ENCODE measurements around the gene CIC.

CIC gene

DNA sequence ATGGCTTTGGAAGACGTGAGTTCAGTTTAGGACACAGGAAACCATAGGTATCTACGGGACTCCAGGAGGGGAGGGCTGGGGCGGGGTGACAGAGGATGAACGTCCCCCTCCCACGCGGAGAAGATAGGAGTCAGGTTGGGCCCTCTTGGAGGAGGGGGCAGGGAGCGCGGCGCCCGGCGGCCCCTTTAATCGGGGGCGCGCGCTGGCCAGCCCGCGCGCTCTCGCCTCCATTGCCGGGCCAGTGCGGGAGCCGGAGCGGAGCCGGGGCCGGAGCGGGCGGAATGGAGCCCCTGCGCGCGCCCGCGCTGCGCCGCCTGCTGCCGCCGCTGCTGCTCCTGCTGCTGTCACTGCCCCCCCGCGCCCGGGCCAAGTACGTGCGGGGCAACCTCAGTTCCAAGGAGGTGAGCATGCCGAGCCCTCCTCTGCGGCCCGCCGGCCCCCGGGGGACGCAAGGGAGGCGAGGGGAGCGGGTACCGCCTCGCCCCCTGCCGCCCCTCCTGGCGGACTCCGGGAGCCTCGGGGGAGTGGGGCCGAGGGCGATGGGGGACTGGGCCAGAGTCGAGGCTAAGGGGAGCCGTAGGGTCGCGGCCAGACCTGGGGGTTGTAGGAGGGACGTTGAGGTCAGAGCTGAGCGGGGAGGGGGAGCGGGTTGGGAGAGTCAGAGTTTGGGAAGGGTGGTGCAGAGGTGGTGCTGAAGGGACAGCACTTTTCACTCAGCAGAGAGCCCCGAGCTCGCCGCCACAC, 44.2 kb downstream of the CIC start, which contains the start of gene TMEM145:
Gene TMEM145, plus strand, starts transcription at position 214 of the 744 bp plus-strand sequence. Its CDS starts 68 bp downstream, at position 282.
- WGBS, 2 experiments, result 1 to 2% methylated on average over 67 of the region's 67 CpGs
- no peaks in the 10 kb centered on the region for H3K36me3 ChIP-seq (ENCODE audit: control insufficient read depth, insufficient read depth, low read length)
- H3K27ac ChIP-seq (ENCODE audit: insufficient read depth, low read depth, low read length, poor library complexity, severe bottlenecking), result no peak within 1 kb of the TSS
- H3K4me3 ChIP-seq (ENCODE audit: insufficient read depth, low read depth, low read length), result peak within 1 kb of the TSS; percentile 49
- no peaks in the 10 kb centered on the region for H3K4me1 ChIP-seq (ENCODE audit: control insufficient read depth, insufficient read depth, low read length)
- H3K27me3 ChIP-seq (ENCODE audit: control insufficient read depth, insufficient read depth, low read length, poor library complexity, severe bottlenecking), result peaks cover 37% of the 10 kb centered on the region
- H3K9me3 ChIP-seq (ENCODE audit: control insufficient read depth, low read length), result no peaks in the 10 kb centered on the region

DNA sequence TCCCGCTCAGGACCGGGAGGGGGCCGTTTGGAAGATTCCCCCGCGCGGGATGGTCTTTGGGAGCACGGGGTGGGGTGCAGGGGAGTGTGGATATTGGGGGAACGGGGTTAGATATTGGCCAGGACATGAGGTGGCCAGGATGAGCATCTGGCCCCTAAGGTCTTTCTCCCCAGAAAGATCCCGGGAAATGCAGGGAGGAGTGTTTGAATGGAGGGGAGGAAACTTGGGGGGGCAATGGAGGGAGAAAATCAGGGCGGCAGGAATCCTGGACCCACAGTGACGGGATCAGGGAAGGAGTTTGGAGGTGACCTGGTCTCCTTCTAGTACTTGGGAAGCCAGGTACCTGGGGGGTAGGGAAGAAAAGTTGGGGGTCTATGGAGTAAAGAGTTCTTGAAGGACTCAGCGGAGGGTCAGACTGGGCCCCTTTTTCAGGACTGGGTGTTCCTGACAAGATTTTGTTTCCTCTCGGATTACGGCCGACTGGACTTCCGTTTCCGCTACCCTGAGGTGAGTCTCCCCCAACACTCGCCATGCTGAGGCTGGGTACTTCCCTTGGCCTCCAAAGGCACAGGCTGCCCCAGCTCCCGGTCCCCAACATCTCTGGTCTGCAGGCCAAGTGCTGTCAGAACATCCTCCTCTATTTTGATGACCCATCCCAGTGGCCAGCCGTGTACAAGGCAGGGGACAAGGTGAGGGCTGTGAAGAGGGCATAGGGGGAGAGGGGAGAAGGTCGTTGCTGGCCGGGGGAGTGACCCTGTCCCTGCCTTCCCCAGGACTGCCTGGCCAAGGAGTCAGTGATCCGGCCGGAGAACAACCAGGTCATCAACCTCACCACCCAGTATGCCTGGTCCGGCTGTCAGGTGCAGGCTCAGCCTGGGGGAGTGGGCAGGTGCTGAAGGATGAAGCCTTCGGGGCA, 45.0 kb downstream of the CIC start:
- WGBS, 2 experiments, result 45 to 46% methylated on average over 26 of the region's 26 CpGs
- H3K27ac ChIP-seq (ENCODE audit: insufficient read depth, low read depth, low read length, poor library complexity, severe bottlenecking), result no peak overlapping the region
- no peaks in the 10 kb centered on the region for H3K4me1 ChIP-seq (ENCODE audit: control insufficient read depth, insufficient read depth, low read length)
- H3K9me3 ChIP-seq (ENCODE audit: control insufficient read depth, low read length), result no peaks in the 10 kb centered on the region
- H3K36me3 ChIP-seq (ENCODE audit: control insufficient read depth, insufficient read depth, low read length), result no peaks in the 10 kb centered on the region
- H3K27me3 ChIP-seq (ENCODE audit: control insufficient read depth, insufficient read depth, low read length, poor library complexity, severe bottlenecking), result peaks cover 37% of the 10 kb centered on the region
- peak overlapping the region; percentile 49 for H3K4me3 ChIP-seq (ENCODE audit: insufficient read depth, low read depth, low read length)

DNA sequence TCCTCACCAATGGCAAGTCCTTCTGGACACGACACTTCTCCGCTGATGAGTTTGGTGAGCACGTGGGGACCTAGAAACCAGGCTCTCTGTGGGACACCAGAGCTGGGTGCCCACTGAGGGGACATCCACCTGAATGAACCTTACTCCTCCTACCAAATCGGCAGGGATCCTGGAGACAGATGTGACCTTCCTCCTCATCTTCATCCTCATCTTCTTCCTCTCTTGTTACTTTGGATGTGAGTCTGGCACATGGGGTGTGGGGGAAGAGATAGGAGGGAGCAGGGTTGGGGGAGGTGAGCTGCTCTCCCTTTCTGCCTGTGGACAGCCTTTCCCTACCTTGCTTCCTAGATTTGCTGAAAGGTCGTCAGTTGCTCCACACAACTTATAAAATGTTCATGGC, 46.0 kb downstream of the CIC start:
- Histone ChIP-seq H3K4me1 (ENCODE audit: control insufficient read depth, insufficient read depth, low read length) (no peaks in the 10 kb centered on the region), H3K4me3 (ENCODE audit: insufficient read depth, low read depth, low read length) (no peak overlapping the region), H3K27ac (ENCODE audit: insufficient read depth, low read depth, low read length, poor library complexity, severe bottlenecking) (no peak overlapping the region), H3K36me3 (ENCODE audit: control insufficient read depth, insufficient read depth, low read length) (no peaks in the 10 kb centered on the region), H3K9me3 (ENCODE audit: control insufficient read depth, low read length) (no peaks in the 10 kb centered on the region), H3K27me3 (ENCODE audit: control insufficient read depth, insufficient read depth, low read length, poor library complexity, severe bottlenecking) (peaks cover 37% of the 10 kb centered on the region)
- WGBS, 2 experiments, result 82% methylated on average over 5 of the region's 5 CpGs

DNA sequence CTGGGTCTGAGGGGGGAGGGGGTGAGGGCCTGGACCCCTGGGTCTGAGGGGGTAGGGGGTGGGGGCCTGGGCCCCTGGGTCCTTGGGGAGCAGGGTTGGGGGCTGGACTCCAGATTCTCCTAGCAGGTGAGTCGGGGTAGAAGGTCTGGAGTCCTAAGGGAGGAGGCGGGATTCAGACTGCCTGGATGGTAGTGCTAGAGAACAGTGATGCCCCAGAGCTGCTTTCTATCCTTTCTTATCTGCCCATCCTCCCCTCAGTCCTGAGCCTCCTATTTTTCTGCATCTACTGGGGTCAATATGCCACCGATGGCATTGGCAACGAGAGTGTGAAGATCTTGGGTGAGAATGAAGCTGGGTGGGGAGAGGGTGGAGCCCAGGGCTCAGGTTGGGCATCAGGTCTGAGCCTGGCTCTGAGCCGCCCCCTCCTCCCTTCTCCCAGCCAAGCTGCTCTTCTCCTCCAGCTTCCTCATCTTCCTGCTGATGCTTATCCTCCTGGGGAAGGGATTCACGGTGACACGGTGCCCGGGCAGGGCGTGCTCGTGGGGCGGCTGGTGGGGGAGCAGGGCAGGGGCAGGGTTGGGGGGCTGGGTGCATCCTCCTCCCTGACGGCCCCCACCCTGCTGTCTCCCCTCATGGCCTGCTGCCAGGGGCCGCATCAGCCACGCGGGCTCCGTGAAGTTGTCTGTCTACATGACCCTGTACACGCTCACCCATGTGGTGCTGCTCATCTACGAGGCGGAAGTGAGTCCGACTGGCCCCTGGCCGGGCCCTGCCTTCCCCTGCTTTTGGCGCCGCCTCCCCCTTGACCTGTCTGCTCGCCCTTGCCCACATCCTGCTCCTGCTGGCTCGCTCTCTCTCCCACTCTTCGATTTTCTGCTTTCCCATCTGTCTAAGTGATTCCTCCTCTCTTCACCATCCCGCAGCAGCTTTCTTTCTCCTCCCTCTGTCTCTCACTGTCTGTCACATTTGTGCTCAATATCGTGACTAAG, 47.5 kb downstream of the CIC start:
- H3K36me3 ChIP-seq (ENCODE audit: control insufficient read depth, insufficient read depth, low read length), result no peaks in the 10 kb centered on the region
- no peaks in the 10 kb centered on the region for H3K9me3 ChIP-seq (ENCODE audit: control insufficient read depth, low read length)
- H3K4me3 ChIP-seq (ENCODE audit: insufficient read depth, low read depth, low read length), result no peak overlapping the region
- no peaks in the 10 kb centered on the region for H3K4me1 ChIP-seq (ENCODE audit: control insufficient read depth, insufficient read depth, low read length)
- 82 to 86% methylated on average over 28 of the region's 28 CpGs for WGBS, 2 experiments
- H3K27ac ChIP-seq (ENCODE audit: insufficient read depth, low read depth, low read length, poor library complexity, severe bottlenecking), result no peak overlapping the region
- peaks cover 50% of the 10 kb centered on the region for H3K27me3 ChIP-seq (ENCODE audit: control insufficient read depth, insufficient read depth, low read length, poor library complexity, severe bottlenecking)

DNA sequence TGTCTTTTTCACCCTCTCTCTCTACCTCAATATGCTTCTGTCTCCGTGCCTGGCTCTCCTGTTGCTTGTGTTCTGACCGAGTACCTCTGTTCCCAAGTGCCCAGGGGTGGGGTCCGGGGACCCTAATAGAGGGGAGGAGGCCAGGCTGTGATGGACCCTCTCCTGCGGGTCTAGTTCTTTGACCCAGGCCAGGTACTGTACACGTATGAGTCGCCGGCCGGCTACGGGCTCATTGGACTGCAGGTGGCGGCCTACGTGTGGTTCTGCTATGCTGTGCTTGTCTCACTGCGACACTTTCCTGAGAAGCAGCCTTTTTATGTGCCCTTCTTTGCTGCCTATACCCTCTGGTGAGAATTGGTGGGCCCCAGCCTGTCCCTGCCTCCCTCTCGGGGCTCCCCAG, 48.5 kb downstream of the CIC start:
- no peak overlapping the region for H3K27ac ChIP-seq (ENCODE audit: insufficient read depth, low read depth, low read length, poor library complexity, severe bottlenecking)
- no peak overlapping the region for H3K4me3 ChIP-seq (ENCODE audit: insufficient read depth, low read depth, low read length)
- WGBS, 2 experiments, result 84 to 85% methylated on average over 13 of the region's 13 CpGs
- no peaks in the 10 kb centered on the region for H3K9me3 ChIP-seq (ENCODE audit: control insufficient read depth, low read length)
- no peaks in the 10 kb centered on the region for H3K36me3 ChIP-seq (ENCODE audit: control insufficient read depth, insufficient read depth, low read length)
- no peaks in the 10 kb centered on the region for H3K4me1 ChIP-seq (ENCODE audit: control insufficient read depth, insufficient read depth, low read length)
- peaks cover 59% of the 10 kb centered on the region for H3K27me3 ChIP-seq (ENCODE audit: control insufficient read depth, insufficient read depth, low read length, poor library complexity, severe bottlenecking)

DNA sequence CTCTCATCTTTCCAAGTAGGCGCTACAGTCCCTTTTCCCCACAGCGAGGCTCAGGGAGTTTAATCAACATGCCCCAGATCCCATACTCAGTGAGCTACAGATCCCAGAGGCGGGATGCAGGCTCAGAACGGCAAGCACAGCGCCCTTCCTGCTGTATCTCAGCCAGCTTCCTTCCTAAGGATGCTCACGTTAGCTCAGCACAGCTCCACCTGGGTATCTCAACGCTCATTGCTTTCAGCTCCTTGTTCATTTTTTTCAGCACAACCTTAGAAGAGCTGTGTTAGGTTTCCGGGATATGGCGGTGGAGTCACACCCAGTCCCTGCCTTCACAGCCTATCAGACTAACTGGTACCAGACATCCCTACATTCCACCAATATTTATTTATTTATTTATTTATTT, 53.3 kb downstream of the CIC start:
- 83 to 87% methylated on average over 9 of the region's 9 CpGs for WGBS, 2 experiments

DNA sequence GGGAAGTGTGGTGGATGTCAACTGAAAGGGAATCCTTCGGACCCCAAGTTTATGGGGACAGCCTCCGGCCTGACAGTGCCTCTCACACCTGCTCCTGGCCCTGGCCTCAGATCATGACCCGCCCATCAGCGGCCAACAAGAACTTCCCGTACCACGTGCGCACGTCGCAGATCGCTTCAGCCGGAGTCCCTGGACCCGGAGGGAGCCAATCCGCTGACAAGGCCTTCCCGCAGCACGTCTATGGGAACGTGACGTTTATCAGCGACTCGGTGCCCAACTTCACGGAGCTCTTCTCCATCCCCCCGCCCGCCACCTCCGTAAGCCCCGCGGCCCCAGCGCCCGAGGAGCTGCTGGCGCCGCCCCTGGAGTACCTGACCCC, 54.4 kb downstream of the CIC start:
- no peaks in the 10 kb centered on the region for H3K36me3 ChIP-seq (ENCODE audit: control insufficient read depth, insufficient read depth, low read length)
- H3K4me1 ChIP-seq (ENCODE audit: control insufficient read depth, insufficient read depth, low read length), result peaks cover 5% of the 10 kb centered on the region
- no peak overlapping the region for H3K27ac ChIP-seq (ENCODE audit: insufficient read depth, low read depth, low read length, poor library complexity, severe bottlenecking)
- no peak overlapping the region for H3K4me3 ChIP-seq (ENCODE audit: insufficient read depth, low read depth, low read length)
- H3K27me3 ChIP-seq (ENCODE audit: control insufficient read depth, insufficient read depth, low read length, poor library complexity, severe bottlenecking), result peaks cover 49% of the 10 kb centered on the region
- 9% methylated on average over 29 of the region's 29 CpGs for WGBS, 2 experiments
- no peaks in the 10 kb centered on the region for H3K9me3 ChIP-seq (ENCODE audit: control insufficient read depth, low read length)

More for the DNA sequence above, 53.3 kb downstream of the CIC start:
- H3K4me1 ChIP-seq (ENCODE audit: control insufficient read depth, insufficient read depth, low read length), result peaks cover 5% of the 10 kb centered on the region
- no peak overlapping the region for H3K27ac ChIP-seq (ENCODE audit: insufficient read depth, low read depth, low read length, poor library complexity, severe bottlenecking)
- no peaks in the 10 kb centered on the region for H3K36me3 ChIP-seq (ENCODE audit: control insufficient read depth, insufficient read depth, low read length)
- H3K27me3 ChIP-seq (ENCODE audit: control insufficient read depth, insufficient read depth, low read length, poor library complexity, severe bottlenecking), result peaks cover 53% of the 10 kb centered on the region
- H3K9me3 ChIP-seq (ENCODE audit: control insufficient read depth, low read length), result no peaks in the 10 kb centered on the region
- no peak overlapping the region for H3K4me3 ChIP-seq (ENCODE audit: insufficient read depth, low read depth, low read length)

DNA sequence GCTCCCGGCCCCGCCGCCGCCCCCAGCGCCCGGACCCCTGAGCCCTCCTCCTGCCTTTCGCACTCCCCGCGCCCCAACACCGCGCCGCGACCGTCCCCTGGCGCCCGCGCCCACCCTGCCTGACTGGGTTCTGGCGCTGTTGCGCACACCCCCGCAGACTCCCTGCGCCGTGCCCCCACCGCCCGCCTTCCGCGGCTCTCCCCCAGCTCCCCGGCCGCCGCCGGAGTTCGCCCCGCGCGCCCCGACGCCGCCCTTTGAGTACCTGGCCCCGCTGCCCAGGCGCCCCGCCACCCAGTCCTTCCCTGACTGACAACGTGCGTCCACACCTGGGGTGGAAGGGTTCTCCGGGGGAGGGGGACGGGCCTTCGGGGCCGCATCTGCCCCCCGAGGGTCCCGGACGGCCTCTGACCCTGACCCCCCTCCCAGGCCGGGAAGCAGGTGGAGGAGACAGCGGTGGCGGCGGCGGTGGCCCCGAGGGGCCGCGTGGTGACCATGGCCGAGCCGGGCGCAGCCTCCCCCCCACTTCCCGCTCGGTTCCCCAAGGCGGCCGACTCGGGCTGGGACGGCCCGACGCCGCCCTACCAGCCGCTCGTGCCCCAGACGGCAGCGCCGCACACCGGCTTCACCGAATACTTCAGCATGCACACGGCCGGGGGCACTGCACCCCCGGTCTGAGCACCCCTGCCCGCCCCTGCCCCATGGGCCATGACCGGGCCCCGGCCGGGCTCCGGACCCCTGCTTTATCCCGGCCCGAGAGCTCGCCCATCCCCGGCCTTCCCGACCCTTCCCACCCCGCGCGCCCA, 55.0 kb downstream of the CIC start:
- Histone ChIP-seq H3K27me3 (ENCODE audit: control insufficient read depth, insufficient read depth, low read length, poor library complexity, severe bottlenecking) (peaks cover 49% of the 10 kb centered on the region), H3K4me1 (ENCODE audit: control insufficient read depth, insufficient read depth, low read length) (peaks cover 5% of the 10 kb centered on the region), H3K9me3 (ENCODE audit: control insufficient read depth, low read length) (no peaks in the 10 kb centered on the region), H3K36me3 (ENCODE audit: control insufficient read depth, insufficient read depth, low read length) (no peaks in the 10 kb centered on the region), H3K4me3 (ENCODE audit: insufficient read depth, low read depth, low read length) (peak overlapping the region; percentile 8), H3K27ac (ENCODE audit: insufficient read depth, low read depth, low read length, poor library complexity, severe bottlenecking) (no peak overlapping the region)
- WGBS, 2 experiments, result 3% methylated on average over 92 of the region's 92 CpGs

DNA sequence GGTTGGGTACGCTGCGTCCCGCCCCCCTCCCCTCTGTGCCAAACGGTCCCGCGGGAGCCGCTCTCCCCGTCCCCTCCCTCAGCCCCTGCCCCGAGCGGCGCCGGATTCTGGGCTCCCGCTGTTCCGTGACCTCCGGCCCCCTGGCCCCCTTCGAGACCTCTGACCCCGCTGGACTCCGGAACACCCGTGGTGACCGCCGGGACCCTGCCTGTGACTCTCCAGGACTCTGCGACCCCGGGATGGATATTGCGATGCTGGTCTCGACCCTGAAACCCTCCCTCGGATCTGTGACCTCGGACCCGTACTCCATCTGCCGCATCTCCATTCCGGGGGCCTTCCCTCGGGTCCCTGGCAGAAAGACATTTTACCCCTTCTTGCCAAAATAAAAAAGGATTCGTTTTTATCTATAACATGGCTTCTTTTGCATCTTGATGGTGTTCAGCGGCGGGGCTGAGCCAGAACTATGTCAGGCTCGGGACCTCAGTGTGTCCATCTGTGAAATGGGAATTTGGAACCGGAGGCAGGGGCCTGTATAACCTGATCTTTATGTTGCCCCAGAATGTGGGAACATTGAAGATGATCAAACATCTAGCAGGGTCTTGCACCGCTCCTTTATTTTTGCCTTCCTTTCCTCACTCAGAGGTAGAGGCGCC, 55.7 kb downstream of the CIC start:
- Histone ChIP-seq H3K9me3 (ENCODE audit: control insufficient read depth, low read length) (no peaks in the 10 kb centered on the region), H3K4me3 (ENCODE audit: insufficient read depth, low read depth, low read length) (peak overlapping the region; percentile 8), H3K27me3 (ENCODE audit: control insufficient read depth, insufficient read depth, low read length, poor library complexity, severe bottlenecking) (peaks cover 49% of the 10 kb centered on the region), H3K36me3 (ENCODE audit: control insufficient read depth, insufficient read depth, low read length) (no peaks in the 10 kb centered on the region), H3K27ac (ENCODE audit: insufficient read depth, low read depth, low read length, poor library complexity, severe bottlenecking) (no peak overlapping the region), H3K4me1 (ENCODE audit: control insufficient read depth, insufficient read depth, low read length) (peaks cover 5% of the 10 kb centered on the region)
- 3 to 4% methylated on average over 38 of the region's 38 CpGs for WGBS, 2 experiments
